IMR-90 (cell line): ENCODE measurements around the gene ITGA2.

Source experiments
- CEBPB ChIP-seq: IDR thresholded peaks from 2 replicates; pipeline ENCODE4 v1.6.1; 2012; ENCODE audit warnings: low read depth, low read length, improper control_type of control experiment
- MAFK ChIP-seq: IDR thresholded peaks from 2 replicates; pipeline ENCODE4 v1.6.1; 2012; ENCODE audit warnings: low read depth, low read length, improper control_type of control experiment
- MXI1 ChIP-seq: IDR thresholded peaks from 2 replicates; pipeline ENCODE4 v1.6.1; 2012; ENCODE audit warnings: low read depth, mild to moderate bottlenecking, low read length, moderate library complexity, borderline replicate concordance
- NFE2L2 ChIP-seq: fragments of 150-350 bp; IDR thresholded peaks from 2 replicates; pipeline ENCODE4 v1.6.1; 2016; ENCODE audit warnings: low read depth, mild to moderate bottlenecking, low read length
- POLR2A ChIP-seq: IDR thresholded peaks from 2 replicates; pipeline ENCODE4 v1.6.1; 2012; ENCODE audit warnings: mild to moderate bottlenecking, low read depth, low read length
- RAD21 ChIP-seq: IDR thresholded peaks from 2 replicates; pipeline ENCODE4 v1.6.1; 2012; ENCODE audit warnings: low read length, improper control_type of control experiment
- RCOR1 ChIP-seq: IDR thresholded peaks from 2 replicates; pipeline ENCODE4 v1.6.1; 2012; ENCODE audit warnings: mild to moderate bottlenecking, low read length, improper control_type of control experiment; ENCODE audit not compliant: insufficient replicate concordance
- SMC3 ChIP-seq: fragments of 150-350 bp; IDR thresholded peaks from 2 replicates; pipeline ENCODE4 v1.6.1; 2016; ENCODE audit warnings: low read depth, mild to moderate bottlenecking, antibody characterized with exemption, low read length, moderate library complexity
- TF ChIP-seq, protein P1 (sequence below): conservative IDR thresholded peaks from 2 replicates; pipeline ENCODE4 v1.5.1; 2012; ENCODE audit warnings: mild to moderate bottlenecking, low read depth, low read length, improper control_type of control experiment
- TF ChIP-seq, protein P2 (sequence below): fragments of 150-350 bp; IDR thresholded peaks from 2 replicates; pipeline ENCODE4 v1.6.1; 2017; ENCODE audit warnings: mild to moderate bottlenecking, antibody characterized with exemption, low read length, low read depth

DNA sequence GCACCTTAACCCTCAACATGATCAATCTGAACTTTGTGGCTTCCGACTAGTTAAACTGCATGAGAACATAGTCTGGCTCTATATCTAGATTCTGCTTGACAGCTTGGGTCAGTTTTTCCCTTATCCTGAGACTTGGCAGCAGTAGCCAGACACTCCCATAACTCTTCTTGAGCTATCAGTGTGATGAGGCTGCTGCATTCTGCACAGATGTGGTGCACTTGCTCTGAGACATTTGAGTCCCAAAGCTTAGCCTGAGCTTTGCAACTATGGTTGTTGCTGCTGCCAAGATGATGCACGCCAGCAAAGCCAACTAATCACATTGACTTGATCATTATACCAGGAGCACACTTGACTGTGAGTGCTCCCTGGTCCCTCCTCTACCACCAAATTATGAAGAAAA, 84.2 kb downstream of the ITGA2 start:
- TF ChIP-seq MXI1 (no peak), POLR2A (no peak), MAFK (no peak), CEBPB (no peak), SMC3 (no peak), NFE2L2 (no peak), RAD21 (no peak), RCOR1 (no peak)
- TF ChIP-seq, protein P1, sequence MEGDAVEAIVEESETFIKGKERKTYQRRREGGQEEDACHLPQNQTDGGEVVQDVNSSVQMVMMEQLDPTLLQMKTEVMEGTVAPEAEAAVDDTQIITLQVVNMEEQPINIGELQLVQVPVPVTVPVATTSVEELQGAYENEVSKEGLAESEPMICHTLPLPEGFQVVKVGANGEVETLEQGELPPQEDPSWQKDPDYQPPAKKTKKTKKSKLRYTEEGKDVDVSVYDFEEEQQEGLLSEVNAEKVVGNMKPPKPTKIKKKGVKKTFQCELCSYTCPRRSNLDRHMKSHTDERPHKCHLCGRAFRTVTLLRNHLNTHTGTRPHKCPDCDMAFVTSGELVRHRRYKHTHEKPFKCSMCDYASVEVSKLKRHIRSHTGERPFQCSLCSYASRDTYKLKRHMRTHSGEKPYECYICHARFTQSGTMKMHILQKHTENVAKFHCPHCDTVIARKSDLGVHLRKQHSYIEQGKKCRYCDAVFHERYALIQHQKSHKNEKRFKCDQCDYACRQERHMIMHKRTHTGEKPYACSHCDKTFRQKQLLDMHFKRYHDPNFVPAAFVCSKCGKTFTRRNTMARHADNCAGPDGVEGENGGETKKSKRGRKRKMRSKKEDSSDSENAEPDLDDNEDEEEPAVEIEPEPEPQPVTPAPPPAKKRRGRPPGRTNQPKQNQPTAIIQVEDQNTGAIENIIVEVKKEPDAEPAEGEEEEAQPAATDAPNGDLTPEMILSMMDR = no peak
- TF ChIP-seq, protein P2, sequence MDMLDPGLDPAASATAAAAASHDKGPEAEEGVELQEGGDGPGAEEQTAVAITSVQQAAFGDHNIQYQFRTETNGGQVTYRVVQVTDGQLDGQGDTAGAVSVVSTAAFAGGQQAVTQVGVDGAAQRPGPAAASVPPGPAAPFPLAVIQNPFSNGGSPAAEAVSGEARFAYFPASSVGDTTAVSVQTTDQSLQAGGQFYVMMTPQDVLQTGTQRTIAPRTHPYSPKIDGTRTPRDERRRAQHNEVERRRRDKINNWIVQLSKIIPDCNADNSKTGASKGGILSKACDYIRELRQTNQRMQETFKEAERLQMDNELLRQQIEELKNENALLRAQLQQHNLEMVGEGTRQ = no peak
